Fibroblast of pulmonary artery (primary cell): Measurements from ENCODE around the gene MTMR3.

ENCODE experiments used
- DNase-seq: peaks from one replicate; pipeline ENCODE4 v3.0.0-alpha.2; 2010; ENCODE audit warnings: low read depth
- H3K4me3 ChIP-seq: replicated peaks from 2 replicates; pipeline ENCODE4 v1.5.1; 2011; ENCODE audit warnings: low read depth, mild to moderate bottlenecking, control low read depth, low read length, moderate library complexity
- CTCF ChIP-seq: IDR thresholded peaks from 2 replicates; pipeline ENCODE4 v1.5.1; 2011; ENCODE audit warnings: mild to moderate bottlenecking, control low read depth, low read length, inconsistent platforms; ENCODE audit errors: missing control alignments

Gene MTMR3

GRCh38 chr22:30074147-30074546 is 191.2 kb downstream of the MTMR3 start:
- TF ChIP-seq CTCF, result no peak
- no peak for DNase-seq
- no peak overlapping the region for H3K4me3 ChIP-seq

GRCh38 chr22:30074994-30075393 is 192.0 kb downstream of the MTMR3 start:
- H3K4me3 ChIP-seq, result no peak overlapping the region
- no peak for DNase-seq
- no peak for TF ChIP-seq CTCF

- TF ChIP-seq CTCF, result no peak
- no peak for DNase-seq
- H3K4me3 ChIP-seq, result no peak overlapping the region
Measured at GRCh38 chr22:30077279-30077880, 194.4 kb downstream of the MTMR3 start.

GRCh38 chr22:30078320-30079311 is 195.6 kb downstream of the MTMR3 start:
- no peak for DNase-seq
- TF ChIP-seq CTCF, result no peak
- no peak overlapping the region for H3K4me3 ChIP-seq

- DNase-seq, result peak; percentile 33
- peak within 1 kb of the TSS; percentile 38 for H3K4me3 ChIP-seq
- no peak for TF ChIP-seq CTCF
Measured at GRCh38 chr22:30079952-30080533, 197.1 kb downstream of the MTMR3 start, which contains the start of gene HORMAD2. TSS of gene HORMAD2 (plus strand) at chr22:30080464. CDS start at chr22:30093953, 13,489 bp downstream.
